ENCODE data around the gene ACMSD.
"Not testable (repeated sequence)": the region's sequence is repeated elsewhere in the genome, so short reads cannot be mapped to it uniquely, and the experiment has no call there.

The ACMSD gene

GRCh38 chr2:134855709-134856108 lies 17.3 kb downstream of the ACMSD start:
- no peak for DNase-seq

- DNase-seq = no peak
Observed at GRCh38 chr2:134858245-134858644, 19.8 kb downstream of the ACMSD start.

DNA sequence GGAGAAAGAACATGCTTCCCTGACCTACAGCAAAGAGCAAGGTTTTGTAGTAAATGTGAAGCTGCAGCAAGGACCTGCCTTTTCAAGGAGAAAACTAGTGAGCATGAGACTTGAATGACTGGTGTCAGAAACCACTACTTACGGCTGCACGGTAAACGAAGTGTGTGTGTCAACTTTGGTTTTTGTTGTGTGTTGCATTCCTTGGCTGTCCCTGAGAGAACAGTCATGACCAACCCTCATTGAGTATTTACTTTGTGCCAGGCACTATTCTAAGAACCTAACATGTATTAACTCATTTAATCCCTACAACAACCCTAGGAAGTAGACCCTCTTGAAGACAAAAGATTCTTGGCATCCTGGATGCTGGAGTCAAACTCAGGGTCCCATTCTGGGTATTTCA lies 22.8 kb downstream of the ACMSD start:
- no peak for DNase-seq

DNA sequence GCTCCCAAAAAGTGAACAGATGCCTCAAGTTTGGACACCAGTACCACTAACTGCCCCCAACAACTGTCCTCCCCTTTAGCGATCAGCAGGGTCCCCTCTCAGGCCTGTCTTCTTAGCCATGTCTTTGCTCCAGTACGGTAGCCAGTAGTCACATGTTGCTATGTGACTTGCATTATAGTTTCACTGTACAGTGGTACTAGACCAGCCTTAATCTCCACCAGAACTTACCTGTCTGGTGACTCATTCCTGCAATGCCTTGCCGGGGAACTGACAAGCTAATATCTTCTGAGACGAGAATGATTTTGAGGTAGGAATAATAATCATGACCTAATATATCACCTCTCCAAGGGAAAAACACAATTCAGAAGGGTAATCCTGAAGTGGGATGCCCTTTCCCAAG lies 23.7 kb downstream of the ACMSD start:
- DNase-seq = no peak

GRCh38 chr2:134862674-134863073 lies 24.3 kb downstream of the ACMSD start:
- no peak for DNase-seq

GRCh38 chr2:134863446-134863845 lies 25.0 kb downstream of the ACMSD start:
- DNase-seq = no peak

- no peak for DNase-seq
Observed at GRCh38 chr2:134865067-134865787, 26.8 kb downstream of the ACMSD start.

DNA sequence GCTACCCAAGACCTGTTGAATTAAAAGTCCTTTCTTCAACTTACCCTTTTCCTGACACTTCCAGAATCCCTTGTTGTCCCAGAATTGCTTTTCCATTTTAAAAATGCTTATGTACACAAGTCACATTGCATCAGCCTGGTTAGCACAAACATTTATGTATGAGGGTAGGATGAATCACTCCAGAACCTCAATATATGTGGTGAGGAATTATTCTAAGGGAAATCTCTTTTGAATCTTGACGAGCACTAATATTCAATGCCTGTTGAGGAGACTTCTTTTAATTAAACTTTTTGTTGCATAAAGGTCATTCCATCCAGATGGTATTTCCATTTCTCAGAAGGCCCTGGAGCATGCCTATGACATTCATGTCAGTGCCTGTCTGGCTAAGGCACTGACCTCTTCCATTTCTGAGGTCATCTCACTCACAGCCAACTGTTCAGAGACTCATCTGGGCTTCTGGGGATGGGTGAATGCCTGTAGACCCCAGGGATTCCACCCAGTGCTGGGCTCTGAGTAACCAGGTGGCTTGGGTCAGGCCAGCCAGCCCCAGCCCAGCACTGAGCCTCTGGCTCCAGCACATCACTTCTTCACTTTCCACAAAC lies 28.2 kb downstream of the ACMSD start:
- DNase-seq = no peak

- no peak for DNase-seq
Observed at GRCh38 chr2:134869946-134870736, 31.7 kb downstream of the ACMSD start.

GRCh38 chr2:134873152-134873551 lies 34.7 kb downstream of the ACMSD start:
- no peak for DNase-seq

DNA sequence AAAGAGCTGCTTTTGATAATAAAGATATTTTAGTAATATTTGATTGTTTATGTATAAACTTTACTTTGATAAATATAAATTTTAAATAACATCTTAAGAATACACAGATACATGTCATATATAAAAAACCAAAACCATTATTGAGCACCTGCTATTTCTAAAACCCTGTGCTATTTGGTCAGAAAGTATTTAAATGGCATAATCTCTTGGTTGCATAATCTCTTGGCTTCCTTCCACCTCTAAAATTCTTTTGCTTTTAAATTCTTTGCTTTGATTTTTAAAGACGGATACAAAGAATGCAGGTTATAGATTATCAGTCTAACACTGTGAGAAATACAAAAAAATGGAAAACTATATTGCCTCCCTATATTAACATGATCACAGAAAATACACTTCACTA lies 36.9 kb downstream of the ACMSD start:
- no peak for DNase-seq

GRCh38 chr2:134882773-134883172 lies 44.4 kb downstream of the ACMSD start:
- no peak for DNase-seq

GRCh38 chr2:134883552-134884293 lies 45.3 kb downstream of the ACMSD start:
- DNase-seq = no peak

- DNase-seq = no peak
Observed at GRCh38 chr2:134884435-134884834, 46.0 kb downstream of the ACMSD start.

DNA sequence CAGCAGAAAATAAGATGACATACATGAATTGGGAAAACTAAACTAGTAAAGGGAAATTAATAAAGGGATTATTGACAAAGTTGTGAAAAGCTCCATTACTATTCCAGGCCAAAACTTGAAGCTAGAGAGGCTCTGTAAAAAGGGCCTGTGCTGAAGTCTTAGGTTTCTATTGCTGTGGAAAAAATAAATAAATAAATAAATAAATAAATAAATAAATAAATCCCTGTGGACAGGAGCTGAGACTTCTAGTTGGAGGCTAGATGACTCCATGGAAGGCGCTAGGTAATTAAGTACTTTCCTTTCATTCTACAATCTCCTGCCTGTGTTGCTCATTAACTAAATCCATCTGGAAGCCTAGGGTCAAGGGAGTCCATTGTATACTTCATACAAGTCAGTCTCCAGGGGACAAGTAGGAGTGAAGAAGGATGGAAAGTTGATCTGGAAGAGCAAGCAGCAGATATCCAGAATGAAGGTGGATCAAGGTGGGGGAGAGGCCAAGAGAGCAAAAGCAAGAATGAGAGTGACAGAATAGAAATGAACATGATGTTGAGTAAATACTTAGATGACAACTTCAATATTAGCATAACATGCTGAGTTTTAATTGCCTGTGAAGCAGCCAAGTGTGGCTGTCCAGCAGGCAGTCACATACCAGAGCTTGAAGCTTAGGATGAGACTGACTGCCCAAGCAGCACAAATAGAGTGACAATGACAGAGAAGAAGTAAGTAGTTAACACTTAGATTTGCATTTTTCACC lies 54.0 kb downstream of the ACMSD start:
- DNase-seq = no peak

- DNase-seq = peak; percentile 3
Observed at GRCh38 chr2:134897932-134898331, 59.5 kb downstream of the ACMSD start.

DNA sequence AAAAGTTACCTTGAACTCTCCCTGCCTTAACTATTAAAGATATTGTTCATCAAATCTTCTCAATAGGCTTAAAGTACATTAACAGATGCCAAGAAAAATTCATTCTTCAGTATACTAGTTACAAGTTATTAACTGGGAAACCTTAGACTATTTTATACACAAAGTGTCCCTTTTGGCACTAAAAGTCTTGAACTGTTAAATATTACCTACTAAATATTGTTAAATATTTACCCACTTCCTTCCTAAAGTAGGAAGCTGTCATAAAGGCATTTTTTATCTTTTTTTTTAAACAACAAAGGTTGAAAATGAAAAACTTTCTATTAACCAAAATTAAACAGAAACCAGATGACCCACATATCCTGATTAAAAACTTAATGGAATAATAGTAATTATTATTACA lies 60.8 kb downstream of the ACMSD start:
- no peak for DNase-seq

- DNase-seq = no peak
Observed at GRCh38 chr2:134900151-134900550, 61.7 kb downstream of the ACMSD start.

DNA sequence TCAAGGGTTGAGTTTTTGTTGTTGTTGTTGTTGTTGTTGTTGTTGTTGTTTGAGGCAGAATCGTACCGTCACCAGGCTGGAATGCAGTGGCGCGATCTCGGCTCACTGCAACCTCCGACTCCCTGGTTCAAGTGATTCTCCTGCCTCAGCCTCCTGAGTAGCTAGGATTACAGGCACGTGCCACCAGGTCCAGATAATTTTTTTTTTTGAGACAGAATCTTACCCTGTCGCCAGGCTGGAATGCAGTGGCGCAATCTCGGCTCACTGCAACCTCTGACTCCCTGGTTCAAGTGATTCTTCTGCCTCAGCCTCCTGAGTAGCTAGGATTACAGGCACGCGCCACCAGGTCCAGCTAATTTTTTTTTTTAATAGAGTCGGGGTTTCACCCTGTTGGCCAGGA lies 65.3 kb downstream of the ACMSD start:
- not testable (repeated sequence) for DNase-seq

- DNase-seq = no peak
Observed at GRCh38 chr2:134905168-134905567, 66.8 kb downstream of the ACMSD start.

GRCh38 chr2:134906726-134907125 lies 68.3 kb downstream of the ACMSD start:
- DNase-seq = no peak

DNA sequence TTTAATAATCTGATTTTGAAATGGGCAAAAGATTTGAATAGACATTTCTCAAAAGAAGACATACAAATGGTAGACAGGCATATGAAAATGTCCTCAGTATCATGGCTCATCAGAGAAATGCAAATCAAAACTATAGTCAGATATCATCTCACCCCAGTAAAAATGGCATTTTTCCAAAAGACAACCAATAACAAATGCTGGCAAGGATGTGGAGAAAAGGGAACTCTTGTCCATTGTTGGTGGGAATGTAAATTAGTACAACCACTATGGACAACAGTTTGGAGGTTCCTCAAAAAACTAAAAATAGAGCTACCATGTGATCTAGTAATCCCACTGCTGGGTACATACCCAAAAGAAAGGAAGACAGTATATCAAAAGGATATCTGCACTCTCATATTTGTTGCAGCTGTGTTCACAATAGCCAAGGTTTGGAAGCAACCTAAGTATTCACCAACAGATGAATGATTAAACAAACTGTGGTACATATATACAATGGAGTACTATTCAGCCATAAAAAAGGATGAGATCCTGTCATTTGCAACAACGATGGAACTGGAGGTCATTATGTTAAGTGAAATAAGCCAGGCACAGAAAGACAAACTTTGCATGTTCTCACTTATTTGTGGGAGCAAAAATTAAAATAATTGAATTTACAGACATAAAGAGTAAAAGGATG lies 69.2 kb downstream of the ACMSD start:
- not testable (repeated sequence) for DNase-seq
